Panc1 (cell line): Measurements from ENCODE around the gene ITGAD.

Experiments used
- CTCF ChIP-seq: fragments of 450-650 bp; IDR thresholded peaks from 2 replicates; pipeline ENCODE4 v1.5.1; 2017; ENCODE audit warnings: mild to moderate bottlenecking
- POLR2AphosphoS5 ChIP-seq: IDR thresholded peaks from 2 replicates; pipeline ENCODE4 v1.6.1; 2012; ENCODE audit warnings: mild to moderate bottlenecking, low read depth, low read length, moderate library complexity
- REST ChIP-seq, 2 experiments: IDR thresholded peaks; 2 replicates each; pipeline ENCODE4 v1.6.1; 2011 to 2012; ENCODE audit warnings: low read depth in 2 of 2, control low read depth in 1 of 2, low read length in 1 of 2, mild to moderate bottlenecking in 1 of 2, moderate library complexity in 1 of 2; ENCODE audit not compliant: insufficient read depth in 1 of 2

- TF ChIP-seq POLR2AphosphoS5 (no peak), CTCF (no peak), REST (IDR thresholded peaks at IDR 0.05; ENCODE audit: insufficient read depth in 1 of 2, low read depth in 2 of 2, low read length in 1 of 2) (no peak)
Observed at GRCh38 chr16:31356566-31357323, 36.4 kb upstream of the ITGAD start.
